ENCODE results near the gene GSTCD.

DNA sequence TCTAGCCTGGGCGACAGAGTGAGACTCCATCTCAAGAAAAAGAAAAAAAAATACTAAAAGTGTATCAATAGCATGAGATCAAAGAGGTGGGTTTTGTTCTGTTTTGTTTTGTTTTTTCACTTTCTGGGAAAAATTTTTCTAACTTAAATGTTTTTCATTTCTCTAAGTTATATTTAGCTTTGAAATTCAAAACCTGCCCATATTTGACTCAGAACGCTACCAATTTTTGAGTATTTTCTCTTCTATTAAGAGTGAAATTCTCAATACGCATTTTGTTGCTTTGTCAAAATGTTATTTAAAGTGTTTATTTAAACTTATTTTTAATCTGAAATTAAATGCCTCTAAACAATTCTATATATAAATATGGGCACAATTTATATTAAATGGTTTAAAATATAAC is 39.6 kb downstream of the GSTCD start:
- TF ChIP-seq, protein P1, sequence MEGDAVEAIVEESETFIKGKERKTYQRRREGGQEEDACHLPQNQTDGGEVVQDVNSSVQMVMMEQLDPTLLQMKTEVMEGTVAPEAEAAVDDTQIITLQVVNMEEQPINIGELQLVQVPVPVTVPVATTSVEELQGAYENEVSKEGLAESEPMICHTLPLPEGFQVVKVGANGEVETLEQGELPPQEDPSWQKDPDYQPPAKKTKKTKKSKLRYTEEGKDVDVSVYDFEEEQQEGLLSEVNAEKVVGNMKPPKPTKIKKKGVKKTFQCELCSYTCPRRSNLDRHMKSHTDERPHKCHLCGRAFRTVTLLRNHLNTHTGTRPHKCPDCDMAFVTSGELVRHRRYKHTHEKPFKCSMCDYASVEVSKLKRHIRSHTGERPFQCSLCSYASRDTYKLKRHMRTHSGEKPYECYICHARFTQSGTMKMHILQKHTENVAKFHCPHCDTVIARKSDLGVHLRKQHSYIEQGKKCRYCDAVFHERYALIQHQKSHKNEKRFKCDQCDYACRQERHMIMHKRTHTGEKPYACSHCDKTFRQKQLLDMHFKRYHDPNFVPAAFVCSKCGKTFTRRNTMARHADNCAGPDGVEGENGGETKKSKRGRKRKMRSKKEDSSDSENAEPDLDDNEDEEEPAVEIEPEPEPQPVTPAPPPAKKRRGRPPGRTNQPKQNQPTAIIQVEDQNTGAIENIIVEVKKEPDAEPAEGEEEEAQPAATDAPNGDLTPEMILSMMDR (IDR thresholded peaks at IDR 0.05; ENCODE audit: low read depth, low read length, missing input control), result no peak
- no peak for TF ChIP-seq RAD21 (IDR thresholded peaks at IDR 0.05)
- TF ChIP-seq JUND (IDR thresholded peaks at IDR 0.05), result no peak
- no peak for TF ChIP-seq YY1 (IDR thresholded peaks at IDR 0.05)
- no peak for TF ChIP-seq SP1 (IDR thresholded peaks at IDR 0.05)
- no peak for TF ChIP-seq TAF1 (conservative IDR thresholded peaks at IDR 0.05)
